IMR-90 (cell line): ENCODE results near the gene ATP2B2. TPM values are rescaled to one million over a fixed set of nuclear protein-coding genes. Genes with fewer than 3 reads are reported as not detected.

ENCODE experiments used
- ATAC-seq: fragments of 200-7000 bp; cut with Tn5 transposase; 2 replicates; pipeline ENCODE4 v1.9.1; 2020; ENCODE audit warnings: low read depth, mild to moderate bottlenecking, moderate library complexity
- BruUV-seq: library from RNA; stranded (reverse); fragments of 400-500 nt; replicated peaks from 2 replicates; lab custom pipeline; 2021; lab: Mats Ljungman, UMichigan
- CTCF ChIA-PET: fragments of 300-600 bp; formaldehyde crosslinking; extraction: SDS; loops from one replicate; lab custom pipeline; 2021; ENCODE audit warnings: antibody characterized with exemption; lab: Yijun Ruan, JAX
- POLR2A ChIA-PET: fragments of 300-600 bp; sonication (Branson Sonifier 250); formaldehyde crosslinking; loops from one replicate; lab custom pipeline; 2022; ENCODE audit warnings: antibody characterized with exemption; ENCODE audit not compliant: unreplicated experiment; lab: Charles Lee
- DNase-seq: peaks from one replicate; pipeline ENCODE4 v3.0.0; 2013
- H2AFZ ChIP-seq: replicated peaks from 2 replicates; pipeline ENCODE3; 2013; ENCODE audit warnings: low read length, mild to moderate bottlenecking; ENCODE audit not compliant: poor library complexity
- H2AK5ac ChIP-seq: 2 replicates; pipeline ENCODE4 v1.6.1; 2013; ENCODE audit warnings: low read depth, low read length, inconsistent platforms
- H2AK9ac ChIP-seq: replicated peaks from 2 replicates; pipeline ENCODE3; 2013; ENCODE audit warnings: mild to moderate bottlenecking, low read depth, low read length, moderate library complexity; ENCODE audit not compliant: poor library complexity
- H2BK120ac ChIP-seq: 2 replicates; pipeline ENCODE4 v1.6.1; 2013; ENCODE audit warnings: low read depth, low read length, inconsistent platforms
- H2BK15ac ChIP-seq: 3 replicates; pipeline ENCODE4 v1.6.1; 2013; ENCODE audit warnings: low read depth, low read length, inconsistent platforms
- H2BK20ac ChIP-seq: 2 replicates; pipeline ENCODE4 v1.6.1; 2013; ENCODE audit warnings: low read depth, mild to moderate bottlenecking, inconsistent platforms, low read length, moderate library complexity
- H2BK5ac ChIP-seq: 2 replicates; pipeline ENCODE4 v1.6.1; 2013; ENCODE audit warnings: mild to moderate bottlenecking, low read depth, low read length, inconsistent platforms; ENCODE audit not compliant: poor library complexity, severe bottlenecking
- H3K14ac ChIP-seq: replicated peaks from 2 replicates; pipeline ENCODE4 v1.6.1; 2013; ENCODE audit warnings: low read depth, low read length, inconsistent platforms
- H3K18ac ChIP-seq: 2 replicates; pipeline ENCODE4 v1.6.1; 2013; ENCODE audit warnings: low read depth, low read length, control low read depth
- H3K23ac ChIP-seq: 2 replicates; pipeline ENCODE4 v1.6.1; 2013; ENCODE audit warnings: low read depth, low read length, inconsistent platforms
- H3K27ac ChIP-seq: 2 replicates; pipeline ENCODE4 v1.5.1; 2013; ENCODE audit warnings: mild to moderate bottlenecking, control low read depth, low read length; ENCODE audit not compliant: insufficient read depth
- H3K27me3 ChIP-seq: 2 replicates; pipeline ENCODE4 v1.6.1; 2013; ENCODE audit warnings: low read length; ENCODE audit not compliant: control insufficient read depth, insufficient read depth
- H3K36me3 ChIP-seq: 2 replicates; pipeline ENCODE4 v1.6.1; 2013; ENCODE audit warnings: low read length, mixed read lengths; ENCODE audit not compliant: control insufficient read depth, insufficient read depth
- H3K4ac ChIP-seq: 2 replicates; pipeline ENCODE4 v1.6.1; 2013; ENCODE audit warnings: low read depth, low read length, inconsistent platforms
- H3K4me1 ChIP-seq: 2 replicates; pipeline ENCODE4 v1.6.1; 2013; ENCODE audit warnings: low read length, mixed read lengths; ENCODE audit not compliant: control insufficient read depth, insufficient read depth
- H3K4me2 ChIP-seq: 2 replicates; pipeline ENCODE4 v1.6.1; 2013; ENCODE audit warnings: low read depth, mild to moderate bottlenecking, control low read depth, low read length, moderate library complexity
- H3K4me3 ChIP-seq: 2 replicates; pipeline ENCODE4 v1.5.1; 2013; ENCODE audit warnings: low read depth, mild to moderate bottlenecking, control low read depth, low read length, moderate library complexity; ENCODE audit not compliant: insufficient read depth
- H3K56ac ChIP-seq: 2 replicates; pipeline ENCODE4 v1.6.1; 2013; ENCODE audit warnings: low read length, inconsistent platforms; ENCODE audit not compliant: insufficient read depth; ENCODE audit errors: extremely low read depth
- H3K79me1 ChIP-seq, 2 experiments: 2 replicates each; pipeline ENCODE4 v1.6.1; 2013; ENCODE audit warnings: low read length in 2 of 2, inconsistent platforms in 1 of 2, low read depth in 1 of 2
- H3K9ac ChIP-seq: 2 replicates; pipeline ENCODE4 v1.6.1; 2013; ENCODE audit warnings: low read depth, low read length, control low read depth
- H3K9me1 ChIP-seq: 2 replicates; pipeline ENCODE4 v1.6.1; 2013; ENCODE audit warnings: low read length, inconsistent platforms; ENCODE audit not compliant: insufficient read depth
- H3K9me3 ChIP-seq: 2 replicates; pipeline ENCODE4 v1.6.1; 2013; ENCODE audit warnings: low read length; ENCODE audit not compliant: control insufficient read depth, insufficient read depth
- H4K20me1 ChIP-seq: 2 replicates; pipeline ENCODE4 v1.6.1; 2013; ENCODE audit warnings: low read length, inconsistent platforms; ENCODE audit not compliant: insufficient read depth
- H4K5ac ChIP-seq: 2 replicates; pipeline ENCODE4 v1.6.1; 2013; ENCODE audit warnings: mild to moderate bottlenecking, low read depth, low read length, control low read depth
- H4K8ac ChIP-seq, 2 experiments: 2 replicates each; pipeline ENCODE4 v1.6.1; 2013; ENCODE audit warnings: low read depth in 2 of 2, low read length in 2 of 2, control low read depth in 1 of 2, inconsistent platforms in 1 of 2
- H4K91ac ChIP-seq: 2 replicates; pipeline ENCODE4 v1.6.1; 2013; ENCODE audit warnings: low read depth, low read length, inconsistent platforms; ENCODE audit not compliant: insufficient read depth
- BHLHE40 ChIP-seq: fragments of 150-350 bp; IDR thresholded peaks from 2 replicates; pipeline ENCODE4 v1.6.1; 2016; ENCODE audit warnings: mild to moderate bottlenecking, low read depth, low read length
- CHD1 ChIP-seq: IDR thresholded peaks from 2 replicates; pipeline ENCODE4 v1.6.1; 2012; ENCODE audit warnings: low read depth, low read length, improper control_type of control experiment
- FOS ChIP-seq: fragments of 150-350 bp; IDR thresholded peaks from 2 replicates; pipeline ENCODE4 v1.6.1; 2016; ENCODE audit warnings: low read depth, low read length
- MAFK ChIP-seq: IDR thresholded peaks from 2 replicates; pipeline ENCODE4 v1.6.1; 2012; ENCODE audit warnings: low read depth, low read length, improper control_type of control experiment
- NFE2L2 ChIP-seq: fragments of 150-350 bp; IDR thresholded peaks from 2 replicates; pipeline ENCODE4 v1.6.1; 2016; ENCODE audit warnings: low read depth, mild to moderate bottlenecking, low read length
- POLR2A ChIP-seq: IDR thresholded peaks from 2 replicates; pipeline ENCODE4 v1.6.1; 2012; ENCODE audit warnings: mild to moderate bottlenecking, low read depth, low read length
- RAD21 ChIP-seq: IDR thresholded peaks from 2 replicates; pipeline ENCODE4 v1.6.1; 2012; ENCODE audit warnings: low read length, improper control_type of control experiment
- RFX5 ChIP-seq: IDR thresholded peaks from 2 replicates; pipeline ENCODE4 v1.8.0; 2012; ENCODE audit warnings: low read depth, mild to moderate bottlenecking, low read length, moderate library complexity
- SMC3 ChIP-seq: fragments of 150-350 bp; IDR thresholded peaks from 2 replicates; pipeline ENCODE4 v1.6.1; 2016; ENCODE audit warnings: low read depth, mild to moderate bottlenecking, antibody characterized with exemption, low read length, moderate library complexity
- WGBS, 2 experiments: methylation state at CpG; one replicate each; pipeline versions ENCODE4 v1.1.5 to v1.1.7; 2013; ENCODE audit warnings: missing lambda C conversion rate in 2 of 2; ENCODE audit not compliant: insufficient read length in 1 of 2; ENCODE audit errors: extremely low coverage in 2 of 2; 5-methylcytosine and 5-hydroxymethylcytosine counted together
- dilution Hi-C: fragments of 300-500 bp; cut with HindIII; formaldehyde crosslinking; loops from one replicate; pipeline ENCODE4 v1.14.3; 2018; ENCODE audit warnings: low sequenced_read_pairs; ENCODE audit not compliant: unreplicated experiment
- in situ Hi-C: fragments of 300-500 bp; cut with MboI; formaldehyde crosslinking; loops from 3 replicates; pipeline ENCODE4 v1.14.3; 2019; ENCODE audit warnings: low sequenced_read_pairs, inconsistent platforms, mixed read lengths
- intact Hi-C: fragments of 100-400 bp; cut with micrococcal nuclease; formaldehyde crosslinking; loops from 2 replicates; pipeline ENCODE4 v1.10.0; 2022
- polyA plus RNA-seq, 3 experiments: library from polyadenylated mRNA; depleted of rRNA; stranded (reverse); fragments of >200 nt; gene quantifications; 2 replicates each; pipeline ENCODE4 v1.2.3, GENCODE V29; 2012; ENCODE audit warnings: low replicate concordance in 1 of 3
- total RNA-seq: library from RNA; depleted of rRNA; stranded (reverse); fragments of >200 nt; gene quantifications from 2 replicates; pipeline ENCODE4 v1.2.3, GENCODE V29; 2012
- TF ChIP-seq, protein P1 (sequence below): conservative IDR thresholded peaks from 2 replicates; pipeline ENCODE4 v1.5.1; 2012; ENCODE audit warnings: mild to moderate bottlenecking, low read depth, low read length, improper control_type of control experiment
- TF ChIP-seq, protein P2 (sequence below): fragments of 150-350 bp; IDR thresholded peaks from 2 replicates; pipeline ENCODE4 v1.6.1; 2017; ENCODE audit warnings: mild to moderate bottlenecking, antibody characterized with exemption, low read length, low read depth

The ATP2B2 gene
- total and polyA plus RNA-seq, 2 of the 4 experiments (the other 2 are of a cell fraction) = under 0.01 to 0.02 TPM

DNA sequence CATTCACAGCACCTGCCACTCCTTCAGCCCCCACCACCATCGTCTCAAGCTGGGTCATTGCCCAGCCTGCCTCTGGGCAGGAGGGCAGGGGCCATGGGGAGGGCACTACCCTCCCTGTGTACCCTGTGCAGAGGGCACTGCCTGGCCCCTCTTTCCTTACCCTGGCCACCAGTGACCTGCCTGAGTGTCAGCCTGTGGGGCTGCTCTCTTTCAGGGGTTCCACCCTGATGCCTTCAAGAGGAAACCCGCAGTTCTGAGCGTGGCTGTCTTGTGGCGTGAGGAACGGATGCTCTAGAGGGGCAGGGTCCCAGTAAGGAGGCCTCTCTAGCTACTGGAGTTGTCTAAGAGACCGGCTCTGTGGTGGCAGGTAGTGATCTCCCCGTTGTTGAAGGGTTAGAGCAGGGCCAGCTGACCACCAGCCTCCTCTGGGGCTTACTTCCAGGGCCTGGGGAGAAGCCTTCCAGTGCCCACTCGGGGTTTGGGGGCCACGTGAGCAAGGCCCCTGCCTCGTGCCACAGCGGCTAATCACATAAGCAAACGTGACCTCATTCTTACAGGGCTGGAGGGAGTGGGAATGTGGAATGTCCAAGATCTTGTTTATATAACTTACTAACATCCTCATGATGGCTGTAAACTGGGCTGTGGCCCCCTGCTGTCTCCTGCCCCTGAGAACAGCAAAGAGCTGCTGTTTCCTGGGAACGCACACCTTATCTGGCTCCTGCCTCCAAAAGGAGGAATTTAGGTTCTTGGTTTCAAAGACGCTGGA lies 153.1 kb downstream of the ATP2B2 start (continued):
- TF ChIP-seq NFE2L2 (peak; percentile 49; the same call in 1 of the 2 replicates), RFX5 (no peak), RAD21 (peak; percentile 44; the same call in 1 of the 2 replicates)

DNA sequence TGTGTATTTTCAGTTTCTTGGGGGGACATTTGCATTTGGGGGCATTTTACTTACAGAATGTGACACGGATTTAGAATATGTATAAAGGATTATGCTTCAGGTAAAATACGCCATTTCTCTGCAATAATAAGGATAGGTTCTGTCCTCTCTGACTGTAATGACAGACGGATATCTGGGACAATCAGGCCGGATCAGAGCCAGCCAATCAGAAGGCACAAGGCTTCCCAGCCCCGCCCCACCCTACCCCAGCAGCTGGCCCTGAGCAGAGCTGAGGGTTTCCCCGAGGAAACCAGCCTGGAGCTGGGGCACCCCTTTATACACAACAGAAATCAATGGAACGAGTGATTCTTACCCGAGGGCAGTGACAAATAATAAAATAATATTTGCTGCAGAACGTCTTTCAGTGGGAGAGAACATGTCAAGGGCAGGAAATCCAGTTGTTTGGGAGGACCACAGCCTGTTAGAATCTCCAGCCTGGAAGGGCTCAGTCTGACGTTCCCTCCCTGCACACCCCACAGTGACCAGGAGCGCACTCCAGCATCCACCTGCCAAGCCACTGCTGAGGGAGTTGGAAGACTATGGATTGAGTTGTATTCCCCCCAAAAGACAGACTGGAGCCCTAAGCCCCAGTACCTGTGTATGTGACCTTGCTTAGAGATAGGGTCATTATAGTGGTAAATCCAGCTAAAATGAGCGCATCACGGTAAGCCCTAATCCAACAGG lies 154.2 kb downstream of the ATP2B2 start:
- H3K36me3 ChIP-seq = no peaks in the 10 kb centered on the region
- DNase-seq (no peak), ATAC-seq (no peak)
- no peak overlapping the region; the same call in 1 of the 2 replicates for H3K18ac ChIP-seq
- H2BK20ac ChIP-seq = peak overlapping the region; percentile 96
- H3K23ac ChIP-seq = no peak overlapping the region
- peaks cover 28% of the 10 kb centered on the region for H3K4me1 ChIP-seq
- H2BK5ac ChIP-seq = no peak overlapping the region
- no peaks in the 10 kb centered on the region for H3K79me1 ChIP-seq
- H3K4me2 ChIP-seq = no peak overlapping the region
- H4K5ac ChIP-seq = no peak overlapping the region
- ChIA-PET CTCF (interaction anchor here (1.0 kb wide), 1 partner anchor 30 kb away, joined by 3 read pairs; the partner anchor contains the start of gene SEC13), POLR2A (no interaction called here)
- no peak overlapping the region for H2AFZ ChIP-seq
- dilution Hi-C loops (no loop called here), intact Hi-C loops (no loop called here), in situ Hi-C loops (no loop called here)
- H3K9me1 ChIP-seq = peaks cover 26% of the 10 kb centered on the region
- no peak overlapping the region for H3K14ac ChIP-seq
- no peaks in the 10 kb centered on the region for H4K20me1 ChIP-seq
- H2BK120ac ChIP-seq = peak overlapping the region; percentile 99
- H3K4me3 ChIP-seq = no peak overlapping the region
- H2AK5ac ChIP-seq = peak overlapping the region; percentile 96; the same call in 1 of the 2 replicates
- H3K56ac ChIP-seq = no peak overlapping the region
- no TSS peak for BruUV-seq
- H4K8ac ChIP-seq = peak overlapping the region in 1 of 2 experiments; percentile 71; a peak in 1 of 4 replicates
- peak overlapping the region; percentile 60; the same call in 2 of the 3 replicates for H2BK15ac ChIP-seq
- H3K9me3 ChIP-seq = no peaks in the 10 kb centered on the region
- H3K27ac ChIP-seq = no peak overlapping the region
- no CpG with 5 or more reads among the region's 13 CpGs for WGBS, 2 experiments
- no peaks in the 10 kb centered on the region for H3K27me3 ChIP-seq
- H4K91ac ChIP-seq = peak overlapping the region; percentile 97; the same call in 1 of the 2 replicates
- no peak overlapping the region for H2AK9ac ChIP-seq
- peak overlapping the region; percentile 96 for H3K4ac ChIP-seq
- H3K9ac ChIP-seq = no peak overlapping the region
- TF ChIP-seq RFX5 (no peak), SMC3 (no peak), POLR2A (no peak), MAFK (no peak), FOS (no peak), BHLHE40 (no peak), CHD1 (no peak)
- TF ChIP-seq, protein P1, sequence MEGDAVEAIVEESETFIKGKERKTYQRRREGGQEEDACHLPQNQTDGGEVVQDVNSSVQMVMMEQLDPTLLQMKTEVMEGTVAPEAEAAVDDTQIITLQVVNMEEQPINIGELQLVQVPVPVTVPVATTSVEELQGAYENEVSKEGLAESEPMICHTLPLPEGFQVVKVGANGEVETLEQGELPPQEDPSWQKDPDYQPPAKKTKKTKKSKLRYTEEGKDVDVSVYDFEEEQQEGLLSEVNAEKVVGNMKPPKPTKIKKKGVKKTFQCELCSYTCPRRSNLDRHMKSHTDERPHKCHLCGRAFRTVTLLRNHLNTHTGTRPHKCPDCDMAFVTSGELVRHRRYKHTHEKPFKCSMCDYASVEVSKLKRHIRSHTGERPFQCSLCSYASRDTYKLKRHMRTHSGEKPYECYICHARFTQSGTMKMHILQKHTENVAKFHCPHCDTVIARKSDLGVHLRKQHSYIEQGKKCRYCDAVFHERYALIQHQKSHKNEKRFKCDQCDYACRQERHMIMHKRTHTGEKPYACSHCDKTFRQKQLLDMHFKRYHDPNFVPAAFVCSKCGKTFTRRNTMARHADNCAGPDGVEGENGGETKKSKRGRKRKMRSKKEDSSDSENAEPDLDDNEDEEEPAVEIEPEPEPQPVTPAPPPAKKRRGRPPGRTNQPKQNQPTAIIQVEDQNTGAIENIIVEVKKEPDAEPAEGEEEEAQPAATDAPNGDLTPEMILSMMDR = no peak
- TF ChIP-seq, protein P2, sequence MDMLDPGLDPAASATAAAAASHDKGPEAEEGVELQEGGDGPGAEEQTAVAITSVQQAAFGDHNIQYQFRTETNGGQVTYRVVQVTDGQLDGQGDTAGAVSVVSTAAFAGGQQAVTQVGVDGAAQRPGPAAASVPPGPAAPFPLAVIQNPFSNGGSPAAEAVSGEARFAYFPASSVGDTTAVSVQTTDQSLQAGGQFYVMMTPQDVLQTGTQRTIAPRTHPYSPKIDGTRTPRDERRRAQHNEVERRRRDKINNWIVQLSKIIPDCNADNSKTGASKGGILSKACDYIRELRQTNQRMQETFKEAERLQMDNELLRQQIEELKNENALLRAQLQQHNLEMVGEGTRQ = no peak
